Activated CD8-positive, alpha-beta memory T cell treated with anti-CD3 and anti-CD28 coated beads, Interleukin-2, amount 50 U/mL, for 48 hours (primary cell): ENCODE measurements around the gene EYS.
"Not testable (repeated sequence)": the region's sequence is repeated elsewhere in the genome, so short reads cannot be mapped to it uniquely, and the experiment has no call there.

Source experiments
- DNase-seq: peaks from one replicate; pipeline ENCODE4 v3.0.0-alpha.2; 2020

The EYS gene

GRCh38 chr6:64000818-64001491, 1706.1 kb downstream of the EYS start:
- DNase-seq, result no peak

DNA sequence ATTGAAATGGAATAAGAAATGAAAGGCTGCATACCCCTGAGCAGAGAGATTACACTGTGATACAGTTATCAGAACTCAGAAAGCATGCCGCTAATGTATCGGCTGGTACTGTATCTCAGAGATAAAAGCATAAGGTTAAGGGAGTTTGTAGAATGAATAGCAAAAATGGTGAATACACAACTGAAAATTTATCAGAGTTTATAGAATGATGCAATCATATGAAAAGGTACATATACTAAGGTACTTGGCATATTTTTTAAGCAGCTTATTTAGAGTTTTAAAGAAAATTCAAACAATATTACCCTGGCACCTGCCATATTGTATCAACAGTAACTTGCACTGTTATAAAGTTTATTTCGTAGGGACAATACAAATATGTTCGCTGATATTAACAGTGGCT, 1707.4 kb downstream of the EYS start:
- no peak for DNase-seq

- no peak for DNase-seq
These were observed 1708.0 kb downstream of the EYS start for GRCh38 chr6:63998991-63999390.

DNA sequence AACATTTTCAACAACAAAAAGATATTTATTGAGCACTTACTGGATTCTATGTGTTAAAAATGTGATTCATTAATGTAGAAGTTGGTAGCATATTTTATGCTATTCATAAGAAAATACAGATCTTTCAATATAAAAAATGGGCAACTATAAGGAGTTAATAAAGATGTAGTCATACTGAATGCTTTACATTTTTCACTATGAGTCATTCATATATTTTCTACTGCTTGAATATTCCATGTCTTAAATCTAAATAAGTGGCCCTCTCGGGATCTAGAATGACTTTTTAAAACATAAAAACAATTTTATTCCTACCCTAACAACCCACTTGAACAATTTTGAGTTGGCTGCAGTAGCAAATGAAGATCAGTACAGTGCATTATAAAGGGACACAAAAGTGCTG, 1709.3 kb downstream of the EYS start:
- DNase-seq, result no peak

DNA sequence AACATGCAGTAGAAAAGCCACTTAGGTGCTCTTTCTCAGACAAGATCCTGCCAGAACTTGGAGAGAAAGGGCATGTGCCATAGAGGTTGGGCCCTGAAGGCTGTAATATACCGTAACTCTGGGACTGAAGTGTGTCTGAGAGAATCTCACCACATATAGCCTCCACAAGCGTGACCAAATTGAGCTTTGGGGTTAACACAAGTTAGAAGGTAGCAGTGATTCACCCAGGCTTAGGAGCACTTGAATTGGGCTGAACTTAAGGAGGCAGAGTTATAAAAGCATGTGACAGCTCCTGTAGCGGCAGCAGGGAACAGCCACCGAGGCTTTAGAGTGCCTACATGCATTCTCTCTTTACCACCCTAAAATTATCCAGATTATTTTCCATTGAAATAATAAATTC, 1709.8 kb downstream of the EYS start:
- no peak for DNase-seq

DNA sequence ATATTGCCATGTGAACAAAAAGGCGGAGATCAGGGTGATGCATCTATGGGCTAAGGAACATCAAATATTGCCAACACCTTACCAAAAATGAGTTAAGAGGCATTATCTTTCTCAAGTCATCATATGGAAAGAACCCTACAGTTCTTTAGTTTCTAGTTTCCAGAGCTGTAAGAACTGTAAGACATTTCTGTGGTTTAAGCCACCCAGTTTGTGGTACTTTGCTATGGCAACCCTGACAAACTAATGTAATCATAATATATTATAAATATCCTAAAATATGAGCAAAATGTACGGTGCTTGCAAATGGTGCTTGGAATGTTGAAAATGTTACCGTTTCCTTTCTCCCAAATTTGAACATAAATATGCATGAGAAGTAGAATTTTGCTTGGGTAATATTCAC, 1721.8 kb downstream of the EYS start:
- DNase-seq, result no peak

- no peak for DNase-seq
These were observed 1731.3 kb downstream of the EYS start for GRCh38 chr6:63975699-63976098.

- DNase-seq, result no peak
These were observed 1738.4 kb downstream of the EYS start for GRCh38 chr6:63968650-63969049.

DNA sequence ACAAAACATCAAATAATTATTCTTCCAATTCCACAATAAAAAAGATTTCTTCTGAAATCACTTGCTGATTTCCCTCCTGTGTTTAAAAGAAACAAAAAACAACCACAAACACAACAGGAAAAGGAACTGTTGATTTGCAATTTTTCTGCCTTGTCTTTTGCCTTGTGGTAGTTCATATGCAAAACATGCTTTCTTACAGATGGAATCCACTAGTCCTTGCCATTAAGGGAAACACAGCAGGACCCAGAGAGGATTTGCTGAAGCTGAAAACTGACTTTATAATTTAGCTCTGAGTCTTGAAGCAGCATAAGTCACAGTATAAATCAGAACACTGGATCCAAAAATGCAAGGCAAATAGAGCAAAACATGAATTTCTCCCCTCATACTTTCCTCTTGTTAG, 1742.7 kb downstream of the EYS start:
- no peak for DNase-seq

- DNase-seq, result no peak
These were observed 1743.2 kb downstream of the EYS start for GRCh38 chr6:63963769-63964315.

GRCh38 chr6:63953336-63954021, 1753.5 kb downstream of the EYS start:
- DNase-seq, result not testable (repeated sequence)

DNA sequence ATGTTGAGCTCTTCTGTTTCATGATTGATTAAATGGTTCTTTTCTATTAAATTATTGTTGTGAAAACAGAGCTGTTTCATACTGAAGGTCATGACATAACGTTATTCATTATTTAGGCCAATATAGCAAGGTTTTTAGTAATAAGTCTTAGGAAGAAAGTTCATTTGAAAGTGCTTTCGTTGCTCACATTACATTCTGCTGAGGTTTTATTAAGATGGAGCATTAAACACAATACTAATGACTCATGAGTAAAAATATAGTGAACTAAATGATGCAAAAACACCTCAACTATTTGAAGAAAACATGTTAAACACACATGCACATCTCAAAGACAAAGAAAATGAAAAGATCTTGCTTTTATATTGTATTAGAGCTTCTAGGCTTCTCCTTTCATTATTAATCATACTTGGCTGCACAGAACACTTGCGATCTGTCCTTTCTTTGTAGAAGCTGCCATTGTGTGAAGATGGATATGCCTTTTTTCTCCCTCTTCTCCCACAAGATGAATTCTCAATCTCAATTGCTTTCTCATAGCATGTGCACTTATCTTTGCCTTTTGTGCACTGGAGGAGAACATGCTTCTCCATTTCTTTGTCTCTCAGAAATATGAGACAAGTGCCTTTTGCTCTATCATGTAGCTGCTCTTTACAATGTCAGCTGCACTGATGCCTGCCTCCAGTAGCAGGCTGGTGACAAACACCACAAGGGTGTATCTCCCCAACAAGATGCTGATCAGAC, 1759.1 kb downstream of the EYS start:
- DNase-seq, result no peak

GRCh38 chr6:63945987-63946386, 1761.0 kb downstream of the EYS start:
- DNase-seq, result no peak

- DNase-seq, result no peak
These were observed 1763.2 kb downstream of the EYS start for GRCh38 chr6:63943826-63944225.

GRCh38 chr6:63941747-63942470, 1765.1 kb downstream of the EYS start:
- DNase-seq, result no peak

- DNase-seq, result no peak
These were observed 1767.0 kb downstream of the EYS start for GRCh38 chr6:63940056-63940455.

- no peak for DNase-seq
These were observed 1770.6 kb downstream of the EYS start for GRCh38 chr6:63936399-63936798.

- no peak for DNase-seq
These were observed 1771.3 kb downstream of the EYS start for GRCh38 chr6:63935732-63936131.

DNA sequence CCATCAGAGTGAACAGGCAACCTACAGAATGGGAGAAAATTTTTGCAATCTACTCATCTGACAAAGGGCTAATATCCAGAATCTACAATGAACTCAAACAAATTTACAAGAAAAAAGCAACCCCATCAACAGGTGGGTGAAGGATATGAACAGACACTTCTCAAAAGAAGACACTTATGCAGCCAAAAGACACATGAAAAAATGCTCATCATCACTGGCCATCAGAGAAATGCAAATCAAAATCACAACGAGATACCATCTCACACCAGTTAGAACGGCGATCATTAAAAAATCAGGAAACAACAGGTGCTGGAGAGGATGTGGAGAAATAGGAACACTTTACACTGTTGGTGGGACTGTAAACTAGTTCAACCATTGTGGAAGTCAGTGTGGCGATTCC, 1773.1 kb downstream of the EYS start:
- DNase-seq, result not testable (repeated sequence)

DNA sequence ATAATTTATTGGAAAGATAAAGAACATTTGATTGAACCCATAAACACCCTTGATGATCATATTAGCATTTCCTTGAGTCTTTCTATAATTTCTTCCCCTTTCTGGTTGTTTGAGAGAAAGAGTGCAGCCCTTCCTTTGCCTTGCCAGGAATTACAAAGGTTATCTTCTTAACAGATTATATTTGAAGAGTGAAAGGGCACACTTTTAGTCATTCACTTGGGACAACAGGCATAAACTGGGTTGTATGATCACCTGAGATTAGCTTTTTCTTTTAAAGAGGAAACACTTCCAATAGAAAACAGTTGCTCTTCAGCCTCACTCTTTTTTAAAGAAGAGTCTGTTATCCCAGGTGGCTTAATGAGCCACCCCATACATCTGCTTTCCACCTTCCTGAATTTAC, 1776.2 kb downstream of the EYS start:
- DNase-seq, result no peak

DNA sequence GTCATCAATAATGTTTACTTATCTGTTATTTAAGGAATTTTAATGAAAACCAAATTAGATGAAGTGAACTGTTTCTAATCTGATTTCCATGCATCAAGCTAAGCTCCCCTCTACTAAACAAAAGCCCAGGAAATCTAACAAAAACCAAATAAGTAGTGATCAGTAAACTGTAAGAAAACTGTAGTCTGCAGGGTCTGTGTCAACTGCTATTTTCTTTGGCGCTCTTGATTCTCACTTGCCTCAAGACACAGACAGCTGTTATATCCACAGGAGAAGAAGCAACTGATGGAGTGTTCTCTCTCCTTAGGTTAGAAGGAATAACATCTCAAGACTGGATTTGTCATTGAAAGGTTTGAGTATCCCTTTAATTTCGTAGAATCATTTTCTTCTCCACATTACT, 1777.9 kb downstream of the EYS start:
- DNase-seq, result no peak

GRCh38 chr6:63928613-63929012, 1778.4 kb downstream of the EYS start:
- no peak for DNase-seq
